ENCODE results near the gene DSTN. TPM values are rescaled to one million over a fixed set of nuclear protein-coding genes. Genes with fewer than 3 reads are reported as not detected.

Gene DSTN
- total and polyA plus RNA-seq, 9 of the 15 experiments (the other 6 are each of a cell fraction or from before 2014, with no cell fraction given), result 25.7 to 88.3 (median 61.0) TPM

- H3K79me2 ChIP-seq (ENCODE audit: control insufficient read depth, insufficient read depth, low read length), result peaks cover 31% of the 10 kb centered on the region; the same call in 2 of the 3 replicates
- CTCF ChIA-PET (ENCODE audit: low intra/inter-chr PET ratio), result no interaction called here
- BruUV-seq (replicated peaks), result no TSS peak
Observed at GRCh38 chr20:17583126-17583525, 13.3 kb downstream of the DSTN start.

More at GRCh38 chr20:17583126-17583525, 13.3 kb downstream of the DSTN start:
- DNase-seq (ENCODE audit: extremely low read depth in 1 of 4, low spot score in 3 of 4) (no peak), ATAC-seq (no peak), FAIRE-seq (no peak)
- no peaks in the 10 kb centered on the region for H3K9me1 ChIP-seq (ENCODE audit: control insufficient read depth, insufficient read depth, low read length)
- no peaks in the 10 kb centered on the region for H3K36me3 ChIP-seq (ENCODE audit: control insufficient read depth, insufficient read depth, low read length)
- no peaks in the 10 kb centered on the region for H3K9me3 ChIP-seq (replicated peaks; ENCODE audit: control insufficient read depth, insufficient read depth, low read depth, low read length)
- no peaks in the 10 kb centered on the region for H4K20me1 ChIP-seq (replicated peaks; ENCODE audit: control insufficient read depth, insufficient read depth, low read length)
- H3K9ac ChIP-seq (ENCODE audit: insufficient read depth in 1 of 2, low read depth in 2 of 2, low read length in 2 of 2), result no peak overlapping the region
- peak; percentile 93 for TF ChIP-seq MAFG (tag; conservative IDR thresholded peaks at IDR 0.05)
- no peak for TF ChIP-seq ZBTB34 (CRISPR knock-in tag; IDR thresholded peaks at IDR 0.05)
- TF ChIP-seq HNRNPK (IDR thresholded peaks at IDR 0.05; ENCODE audit: low read depth, low read length, poor library complexity, severe bottlenecking), result no peak
- peak; percentile 81 for TF ChIP-seq NFE2 (IDR thresholded peaks at IDR 0.05; ENCODE audit: low read depth)
- TF ChIP-seq MAFK (IDR thresholded peaks at IDR 0.05; ENCODE audit: low read length), result peak; percentile 78; the same call in 1 of the 2 replicates
- peak; percentile 78 for TF ChIP-seq NFE2L1 (tag; IDR thresholded peaks at IDR 0.05; ENCODE audit: borderline replicate concordance, low read depth)
- TF ChIP-seq MAFF (IDR thresholded peaks at IDR 0.05; ENCODE audit: low read length), result peak; percentile 84
- peak; percentile 51; the same call in 1 of the 2 replicates for TF ChIP-seq BACH1 (tag; IDR thresholded peaks at IDR 0.05)
- TF ChIP-seq C11orf30 (IDR thresholded peaks at IDR 0.05; ENCODE audit: low read depth), result peak; percentile 87
- peak; percentile 92 for TF ChIP-seq ZNF316 (IDR thresholded peaks at IDR 0.05)
- H2AFZ ChIP-seq (ENCODE audit: low read depth, low read length), result no peak overlapping the region
- WGBS (ENCODE audit: insufficient coverage, low coverage, missing lambda C conversion rate), result 84% methylated on average over 3 of the region's 3 CpGs
- no peak overlapping the region for H3K4me2 ChIP-seq (ENCODE audit: insufficient read depth, low read length)
- H3K27me3 ChIP-seq (ENCODE audit: control insufficient read depth in 2 of 2, insufficient read depth in 2 of 2, low read length in 2 of 2), result no peaks in the 10 kb centered on the region
- no peak overlapping the region for H3K27ac ChIP-seq (ENCODE audit: extremely low read depth, low read depth, low read length)
- POLR2A ChIA-PET, result interaction anchor here (1.4 kb wide), 1 partner anchor 13 kb away, joined by 4 read pairs; the partner anchor contains the start of gene DSTN
- peaks cover 0 to 4% of the 10 kb centered on the region in 2 experiments; a peak in 2 of 5 replicates for H3K4me1 ChIP-seq (replicated peaks in 1 of 2; ENCODE audit: control insufficient read depth in 2 of 2, insufficient read depth in 2 of 2, low read length in 2 of 2)
- H3K4me3 ChIP-seq, result no peak overlapping the region
- intact Hi-C loops (cut with micrococcal nuclease) (no loop called here), in situ Hi-C loops (cut with MboI) (no loop called here)
